Measurements from ENCODE around the gene NR1H2. TPM values are rescaled to one million over a fixed set of nuclear protein-coding genes. Genes with fewer than 3 reads are reported as not detected.

The NR1H2 gene
- polyA plus RNA-seq, 1 experiment = 23.7 TPM

GRCh38 chr19:50402544-50403301 is 26.5 kb downstream of the NR1H2 start:
- ChIA-PET CTCF (no interaction called here), POLR2A (no interaction called here)
- DNase-seq (ENCODE audit: low read depth, low spot score) = no peak
- no peaks in the 10 kb centered on the region; the same call in 1 of the 2 replicates for H3K9me3 ChIP-seq (ENCODE audit: control insufficient read depth, insufficient read depth, low read length)
- no peak overlapping the region for H3K27ac ChIP-seq (ENCODE audit: low read depth, low read length)
- no peak overlapping the region for H3K4me3 ChIP-seq (ENCODE audit: low read depth, low read length)
- TF ChIP-seq CTCF (IDR thresholded peaks at IDR 0.05; ENCODE audit: low read depth, low read length) = no peak
- H3K27me3 ChIP-seq (ENCODE audit: control insufficient read depth, insufficient read depth, low read length) = no peaks in the 10 kb centered on the region

- Histone ChIP-seq H3K4me3 (ENCODE audit: low read depth, low read length) (no peak overlapping the region), H3K9me3 (ENCODE audit: control insufficient read depth, insufficient read depth, low read length) (no peaks in the 10 kb centered on the region; the same call in 1 of the 2 replicates), H3K27ac (ENCODE audit: low read depth, low read length) (no peak overlapping the region), H3K27me3 (ENCODE audit: control insufficient read depth, insufficient read depth, low read length) (no peaks in the 10 kb centered on the region)
- ChIA-PET POLR2A (no interaction called here), CTCF (no interaction called here)
- no peak for DNase-seq (ENCODE audit: low read depth, low spot score)
- TF ChIP-seq CTCF (IDR thresholded peaks at IDR 0.05; ENCODE audit: low read depth, low read length) = no peak
These were observed 30.0 kb downstream of the NR1H2 start for GRCh38 chr19:50406156-50406820.

- H3K27ac ChIP-seq (ENCODE audit: low read depth, low read length) = no peak overlapping the region
- DNase-seq (ENCODE audit: low read depth, low spot score) = no peak
- POLR2A ChIA-PET = no interaction called here
- no peak overlapping the region for H3K4me3 ChIP-seq (ENCODE audit: low read depth, low read length)
- TF ChIP-seq CTCF (IDR thresholded peaks at IDR 0.05; ENCODE audit: low read depth, low read length) = no peak
- H3K27me3 ChIP-seq (ENCODE audit: control insufficient read depth, insufficient read depth, low read length) = no peaks in the 10 kb centered on the region
- H3K9me3 ChIP-seq (ENCODE audit: control insufficient read depth, insufficient read depth, low read length) = no peaks in the 10 kb centered on the region; the same call in 1 of the 2 replicates
- CTCF ChIA-PET = interaction anchor here (0.6 kb wide), 1 partner anchor 614 kb away, joined by 4 read pairs; no protein-coding TSS in a partner anchor
These were observed 30.6 kb downstream of the NR1H2 start for GRCh38 chr19:50406829-50407228.

GRCh38 chr19:50409347-50409746 is 33.1 kb downstream of the NR1H2 start:
- no peak for DNase-seq (ENCODE audit: low read depth, low spot score)
- H3K9me3 ChIP-seq (ENCODE audit: control insufficient read depth, insufficient read depth, low read length) = peaks cover 5% of the 10 kb centered on the region
- no peak for TF ChIP-seq CTCF (IDR thresholded peaks at IDR 0.05; ENCODE audit: low read depth, low read length)
- H3K4me3 ChIP-seq (ENCODE audit: low read depth, low read length) = no peak overlapping the region
- no peaks in the 10 kb centered on the region for H3K27me3 ChIP-seq (ENCODE audit: control insufficient read depth, insufficient read depth, low read length)
- CTCF ChIA-PET = no interaction called here
- no peak overlapping the region for H3K27ac ChIP-seq (ENCODE audit: low read depth, low read length)
- POLR2A ChIA-PET = no interaction called here

GRCh38 chr19:50410109-50410508 is 33.9 kb downstream of the NR1H2 start:
- Histone ChIP-seq H3K4me3 (ENCODE audit: low read depth, low read length) (no peak overlapping the region), H3K9me3 (ENCODE audit: control insufficient read depth, insufficient read depth, low read length) (peaks cover 5% of the 10 kb centered on the region), H3K27ac (ENCODE audit: low read depth, low read length) (no peak overlapping the region), H3K27me3 (ENCODE audit: control insufficient read depth, insufficient read depth, low read length) (no peaks in the 10 kb centered on the region)
- ChIA-PET POLR2A (interaction anchor here (0.6 to 0.7 kb wide), 2 partner anchors 21 to 93 kb away, joined by 3 to 6 read pairs; no protein-coding TSS in a partner anchor), CTCF (no interaction called here)
- no peak for DNase-seq (ENCODE audit: low read depth, low spot score)
- TF ChIP-seq CTCF (IDR thresholded peaks at IDR 0.05; ENCODE audit: low read depth, low read length) = no peak
